NCI-H226 (cell line): ENCODE measurements around the gene KPNA1.
"Not testable (repeated sequence)": the region's sequence is repeated elsewhere in the genome, so short reads cannot be mapped to it uniquely, and the experiment has no call there.

Experiments used
- DNase-seq: peaks from one replicate; pipeline ENCODE4 v3.0.0-alpha.2; 2015

KPNA1 gene

DNA sequence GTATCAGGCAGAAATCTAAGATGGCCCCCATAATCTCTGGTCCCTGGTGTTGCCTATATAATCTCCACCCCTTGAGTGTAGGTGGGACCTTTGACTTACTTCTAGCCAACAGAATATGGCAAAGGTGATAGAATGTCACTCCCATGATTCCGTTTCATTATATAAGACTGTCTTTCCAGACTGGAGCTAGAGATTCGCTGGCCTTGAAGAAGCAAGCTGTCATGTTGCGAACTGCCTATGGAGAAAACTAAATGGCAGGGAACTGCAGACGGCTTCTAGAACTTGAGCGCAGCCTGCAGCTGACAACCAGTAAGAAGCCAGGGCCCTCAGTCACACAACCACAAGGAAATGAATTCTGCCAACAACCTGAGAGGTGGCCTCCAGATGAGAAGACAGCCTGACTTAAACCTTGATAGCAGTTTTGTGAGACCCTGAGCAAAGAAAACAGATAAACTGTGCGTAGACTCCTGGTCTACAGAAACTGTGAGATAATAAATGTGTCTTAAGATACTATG is 2.2 kb upstream of the KPNA1 start:
- no peak for DNase-seq

DNA sequence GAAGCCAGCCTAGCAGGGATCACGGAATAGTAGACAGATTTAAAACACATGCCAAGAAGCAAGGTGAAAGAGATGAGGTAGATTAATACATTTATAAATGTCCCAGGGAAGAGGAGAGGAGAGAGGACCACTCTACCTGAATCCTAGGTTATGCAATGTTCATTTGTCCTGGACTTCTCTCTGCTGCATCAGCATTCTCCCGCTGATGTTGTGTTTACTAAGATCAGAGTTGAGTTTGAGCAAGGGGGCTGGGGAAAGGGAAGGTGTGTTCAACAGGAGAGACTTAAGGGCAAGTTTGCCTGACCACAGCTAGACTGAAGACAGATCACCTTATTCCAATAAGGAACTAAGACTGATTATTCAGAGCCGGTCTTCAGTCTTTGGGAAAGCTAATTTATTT is 1.1 kb upstream of the KPNA1 start:
- DNase-seq: no peak

DNA sequence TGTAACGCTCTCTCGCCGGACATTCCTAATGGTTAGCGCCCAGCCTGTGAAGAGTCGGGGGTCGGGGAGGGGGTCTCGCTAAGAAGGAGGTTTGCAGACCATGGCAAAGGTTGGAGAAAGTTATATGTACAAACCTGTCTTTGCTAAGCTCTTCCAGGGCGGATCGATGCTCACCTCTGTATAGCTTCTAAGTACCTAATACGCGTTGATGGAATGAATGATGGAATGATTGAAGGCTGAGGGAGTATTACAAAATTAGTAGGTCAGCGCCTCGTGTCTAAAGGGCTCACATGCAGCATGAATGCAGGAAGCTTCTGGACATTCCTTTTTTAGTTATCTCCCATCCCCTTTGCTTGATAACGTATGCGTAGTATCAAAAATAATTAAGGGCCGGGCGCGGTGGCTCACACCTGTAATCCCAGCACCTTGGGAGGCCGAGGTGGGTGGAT is 305 bp upstream of the KPNA1 start:
- DNase-seq: no peak

DNA sequence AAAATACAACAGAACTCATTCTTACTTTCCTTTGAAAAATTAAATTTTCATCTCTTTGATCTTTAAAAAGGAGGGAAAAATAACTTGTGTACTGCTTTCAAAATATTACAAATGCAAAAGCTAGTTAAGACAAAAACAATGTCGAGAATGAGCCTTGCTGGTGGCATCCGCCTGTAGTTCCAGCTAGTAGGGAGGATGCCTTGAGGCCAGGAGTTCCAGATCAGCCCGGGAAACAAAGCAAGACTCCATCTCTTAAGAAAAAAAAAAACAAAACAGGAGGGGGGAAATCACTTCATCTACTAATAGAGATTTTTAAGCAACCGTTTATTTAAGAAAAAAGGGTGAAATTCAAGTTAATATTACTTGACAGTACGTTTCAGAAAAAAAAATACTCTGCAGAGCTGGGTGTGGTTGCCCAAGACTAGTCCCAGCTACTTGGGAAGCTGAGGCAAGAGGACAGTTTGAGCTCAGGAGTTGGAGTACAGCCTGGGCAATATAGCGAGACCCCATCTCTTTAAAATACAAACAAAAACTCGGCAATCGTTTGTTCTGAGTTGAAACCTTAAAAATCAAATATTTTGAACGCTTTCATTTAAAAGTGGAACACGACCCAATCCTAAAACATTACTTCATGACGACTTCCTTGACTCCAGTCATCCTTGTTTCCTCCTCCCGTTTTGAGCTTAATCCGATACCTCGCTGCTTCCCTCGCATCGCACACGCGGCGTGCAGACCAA is 1.2 kb downstream of the KPNA1 start:
- no peak for DNase-seq

DNA sequence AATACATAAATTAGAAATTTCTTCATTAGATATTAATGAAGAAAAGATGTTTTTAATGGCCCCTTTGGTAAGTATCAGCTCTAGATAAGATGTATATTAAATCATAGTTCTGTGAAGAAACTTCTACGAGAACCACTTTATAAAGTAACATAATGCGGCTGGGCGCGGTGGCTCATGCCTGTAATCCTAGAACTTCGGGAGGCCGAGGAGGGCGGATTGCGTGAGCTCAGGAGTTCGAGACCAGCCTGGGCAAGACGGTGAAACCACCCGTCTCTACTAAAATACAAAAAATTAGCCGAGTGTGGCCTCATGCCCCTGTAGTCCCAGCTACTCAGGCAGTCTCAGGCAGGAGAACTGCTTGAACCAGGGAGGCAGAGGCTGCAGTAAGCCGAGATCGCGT is 2.5 kb downstream of the KPNA1 start:
- DNase-seq: no peak

DNA sequence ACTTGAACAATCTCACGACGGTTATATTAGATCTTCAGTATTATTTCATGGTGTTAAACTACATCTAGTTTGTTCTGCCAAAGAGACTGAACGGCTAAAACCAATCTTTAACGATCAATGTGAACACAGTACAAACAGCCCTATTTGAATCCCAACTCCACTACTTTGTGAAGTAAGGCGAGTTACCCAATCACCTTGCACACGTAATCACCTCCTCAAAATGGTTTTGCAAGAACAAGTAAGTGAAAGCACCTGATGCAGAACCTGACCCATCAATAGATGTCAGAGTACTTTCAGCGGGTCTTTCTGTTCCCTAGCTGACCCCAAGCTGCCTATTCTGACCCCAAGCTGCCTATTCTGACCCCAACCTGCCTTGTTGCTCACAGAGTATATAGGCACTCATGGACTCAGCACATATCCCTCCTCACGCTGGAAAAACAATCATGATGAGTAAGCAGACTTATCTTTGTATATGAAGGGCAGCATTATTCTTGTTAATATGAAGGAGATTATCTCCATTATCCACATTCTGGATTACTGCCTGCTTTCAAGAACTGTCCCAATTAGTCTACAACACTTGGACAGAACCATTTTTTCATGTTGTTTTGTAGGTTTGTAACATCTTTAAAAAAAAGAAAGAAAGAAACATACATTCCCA is 3.7 kb downstream of the KPNA1 start:
- DNase-seq: no peak

DNA sequence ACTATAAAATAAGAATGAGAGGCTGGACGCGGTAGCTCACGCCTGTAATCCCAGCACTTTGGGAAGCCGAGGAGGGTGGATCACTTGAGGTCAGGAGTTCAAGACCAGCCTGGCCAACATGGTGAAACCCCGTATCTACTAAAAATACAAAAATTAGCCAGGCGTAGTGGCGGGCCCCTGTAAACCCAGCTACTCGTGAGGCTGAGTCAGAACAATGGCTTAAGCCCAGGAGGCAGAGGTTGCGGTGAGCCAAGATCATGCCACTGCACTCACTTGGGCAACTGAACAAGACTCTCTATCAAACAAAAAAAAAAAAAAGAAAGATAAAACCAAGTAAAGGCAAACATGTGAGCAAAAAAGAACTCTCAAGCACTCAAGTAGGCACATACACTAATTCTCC is 5.8 kb downstream of the KPNA1 start:
- DNase-seq: peak; percentile 78

DNA sequence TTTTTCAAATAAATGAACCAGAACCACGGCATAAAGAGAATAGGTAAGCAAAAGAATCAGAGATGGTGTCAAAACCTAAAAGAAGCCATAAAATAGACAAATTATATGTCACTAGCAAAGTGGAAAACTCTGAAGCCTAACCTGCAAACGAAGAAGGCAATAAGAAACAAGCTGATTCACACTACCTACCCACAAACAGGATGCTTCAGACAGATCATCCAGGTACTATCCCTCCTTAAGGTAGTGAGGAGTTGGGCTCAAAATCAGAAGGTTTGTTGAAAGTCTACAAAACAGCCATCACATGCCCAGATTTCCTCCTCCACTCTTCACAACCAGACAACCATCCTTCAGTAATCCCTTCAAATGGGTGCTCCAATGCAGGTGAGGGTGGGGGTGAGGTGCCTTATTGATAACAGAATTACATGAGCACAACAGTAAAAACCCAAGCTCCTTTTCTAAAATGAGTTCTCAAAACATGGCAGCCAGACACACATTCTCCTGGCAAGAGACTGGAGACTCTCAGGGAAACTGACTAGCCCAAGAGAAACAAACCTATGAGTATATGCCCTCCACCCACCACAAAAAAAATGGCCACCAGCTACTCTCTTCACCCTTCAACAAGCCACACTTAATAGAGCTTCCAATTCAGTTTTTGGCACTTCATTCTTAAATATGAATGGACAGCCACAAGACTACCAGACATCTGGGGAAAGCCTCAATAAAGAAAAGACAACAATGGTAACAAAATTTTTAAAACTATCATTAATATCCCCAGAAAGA is 6.4 kb downstream of the KPNA1 start:
- no peak for DNase-seq

DNA sequence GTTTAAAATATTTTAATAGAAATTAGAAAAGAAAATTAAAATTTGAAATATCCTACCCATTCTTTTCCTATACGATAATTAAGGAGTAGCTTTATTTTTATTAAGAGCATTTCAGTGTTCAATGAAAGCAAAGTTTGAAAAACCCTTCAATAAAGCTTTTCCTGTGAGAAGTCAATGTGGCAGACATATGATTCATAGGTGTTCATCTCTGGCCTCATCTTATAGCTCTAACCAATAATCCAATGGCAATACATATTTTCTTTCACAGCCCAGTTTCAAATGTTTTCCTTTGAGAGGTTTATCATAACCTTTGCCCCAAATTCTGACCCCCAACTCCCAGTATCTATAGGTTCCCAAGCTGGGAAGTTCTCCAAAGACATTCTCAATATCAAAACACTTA is 8.3 kb downstream of the KPNA1 start:
- no peak for DNase-seq

DNA sequence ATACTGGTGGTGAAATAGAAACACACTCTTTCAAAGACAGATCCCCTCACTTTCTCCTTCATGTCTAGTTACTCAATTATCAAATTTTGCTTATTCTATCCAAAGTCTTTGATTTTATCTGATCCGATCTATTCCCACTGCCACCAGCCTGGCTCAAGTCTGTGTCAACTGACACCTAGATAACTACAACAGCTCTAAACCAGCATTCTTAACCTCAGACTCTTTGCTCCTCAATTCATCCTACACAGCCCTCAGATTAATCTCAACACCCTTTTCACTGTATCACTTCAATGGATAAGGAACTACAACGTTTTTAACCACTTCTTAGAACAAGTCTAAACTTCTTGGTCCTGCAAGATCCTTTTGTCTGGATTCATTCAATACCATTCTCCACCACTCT is 9.1 kb downstream of the KPNA1 start:
- no peak for DNase-seq

DNA sequence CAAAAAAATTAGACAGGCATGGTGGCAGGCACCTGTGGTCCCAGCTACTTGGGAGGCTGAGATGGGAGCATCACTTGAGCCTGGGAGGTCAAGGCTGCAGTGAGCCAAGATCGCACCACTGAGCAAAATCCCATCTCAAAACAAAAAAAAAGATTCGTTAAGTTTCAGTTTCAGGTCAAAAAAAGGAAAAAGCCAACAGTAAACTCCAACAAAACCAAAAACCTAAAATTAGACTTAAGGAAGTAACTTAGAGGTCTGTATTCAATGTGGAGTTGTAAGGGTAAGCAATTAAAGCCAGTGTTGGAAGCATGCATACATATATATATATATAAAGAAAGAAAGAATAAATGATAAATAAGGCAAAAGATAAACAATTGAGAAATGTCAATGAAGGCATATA is 11.8 kb downstream of the KPNA1 start:
- DNase-seq: no peak

DNA sequence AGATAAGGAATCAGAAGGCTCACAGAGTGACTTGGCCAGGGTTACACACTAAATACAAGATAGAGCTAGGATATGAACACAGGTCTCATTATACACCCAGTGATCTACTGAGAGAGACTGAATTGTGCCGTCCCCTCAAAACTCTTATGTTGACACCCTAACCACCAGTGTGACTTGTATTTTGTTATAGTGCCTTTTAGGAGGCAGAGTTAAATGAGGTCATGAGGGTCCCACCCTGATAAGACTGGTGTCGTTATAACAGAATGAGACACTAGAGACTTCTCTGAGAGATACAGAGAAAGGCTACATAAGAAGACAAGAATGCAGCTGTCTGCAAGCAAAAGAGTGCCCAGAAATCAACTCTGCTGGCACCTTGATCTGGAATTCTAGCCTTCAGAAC is 12.6 kb downstream of the KPNA1 start:
- DNase-seq: peak; percentile 5

DNA sequence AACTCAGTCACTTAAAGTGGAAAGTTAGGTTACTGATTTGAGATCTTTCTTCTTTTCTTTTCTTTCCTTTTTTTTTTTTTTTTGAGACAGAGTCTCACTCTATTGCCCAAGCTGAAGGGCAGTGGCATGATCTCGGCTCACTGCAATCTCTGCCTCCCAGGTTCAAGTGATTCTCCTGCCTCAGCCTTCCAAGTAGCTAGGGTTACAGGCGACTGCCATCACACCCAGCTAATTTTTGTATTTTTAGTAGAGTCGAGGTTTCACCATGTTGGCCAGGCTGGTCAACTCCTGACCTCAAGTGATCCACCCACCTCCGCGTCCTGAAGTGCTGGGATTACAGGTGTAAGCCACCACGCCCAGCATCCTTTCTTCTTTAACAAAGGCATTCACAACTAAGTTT is 13.8 kb downstream of the KPNA1 start:
- not testable (repeated sequence) for DNase-seq

DNA sequence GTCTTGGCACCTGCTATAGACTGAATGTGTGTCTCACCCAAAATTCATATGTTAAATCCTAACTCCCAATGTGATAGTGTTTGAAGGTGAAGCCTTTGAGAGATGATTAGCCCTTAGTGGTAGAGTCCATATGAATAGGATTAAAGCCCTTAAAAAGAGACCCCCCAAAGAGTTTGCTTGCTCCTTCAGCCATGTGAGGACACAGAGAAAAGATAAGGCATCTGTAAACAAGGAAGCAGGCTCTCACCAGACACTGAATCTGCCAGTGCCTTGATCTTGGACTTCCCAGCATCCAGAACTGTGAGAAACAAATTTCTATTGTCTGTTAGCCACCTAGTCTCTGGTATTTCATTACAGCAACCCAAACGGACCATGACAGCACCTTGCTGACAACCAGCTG is 16.6 kb downstream of the KPNA1 start:
- no peak for DNase-seq

DNA sequence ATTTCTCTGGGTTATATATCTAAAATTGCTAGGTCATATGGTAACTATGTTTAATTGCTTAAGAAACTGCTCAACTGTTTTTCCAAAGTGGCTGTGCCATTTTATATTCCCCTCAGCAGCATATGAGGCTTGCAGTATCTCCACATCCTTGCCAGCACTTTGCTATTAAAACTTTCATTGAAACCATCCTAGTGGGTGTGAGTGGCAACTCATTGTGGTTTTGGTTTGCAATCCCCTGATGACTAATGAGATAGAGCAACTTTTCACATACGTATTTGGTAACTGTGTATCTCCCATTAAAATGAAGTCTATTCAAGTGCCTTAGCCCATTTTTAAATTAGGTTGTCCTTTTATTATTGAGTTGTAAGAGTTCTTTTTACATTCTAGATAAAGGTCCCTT is 17.3 kb downstream of the KPNA1 start:
- DNase-seq: peak; percentile 73

DNA sequence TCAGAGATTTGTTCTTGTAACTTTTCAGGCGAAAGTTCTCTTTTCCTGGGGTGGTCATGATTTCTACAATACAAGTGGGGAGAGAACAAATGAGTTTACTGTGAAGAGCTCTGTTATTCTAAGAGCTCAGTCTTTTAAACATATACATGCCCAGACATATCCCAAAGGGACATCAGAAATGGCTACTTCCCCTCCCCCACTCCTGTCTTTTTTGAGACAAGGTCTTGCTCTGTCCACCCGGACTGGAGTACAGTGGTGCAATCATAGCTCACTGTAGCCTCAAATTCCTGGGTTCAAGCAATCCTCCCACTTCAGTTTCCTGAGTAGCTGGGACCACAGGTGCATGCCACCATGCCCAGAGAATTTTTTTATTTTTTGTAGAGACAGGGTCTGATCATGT is 18.2 kb downstream of the KPNA1 start:
- DNase-seq: no peak

DNA sequence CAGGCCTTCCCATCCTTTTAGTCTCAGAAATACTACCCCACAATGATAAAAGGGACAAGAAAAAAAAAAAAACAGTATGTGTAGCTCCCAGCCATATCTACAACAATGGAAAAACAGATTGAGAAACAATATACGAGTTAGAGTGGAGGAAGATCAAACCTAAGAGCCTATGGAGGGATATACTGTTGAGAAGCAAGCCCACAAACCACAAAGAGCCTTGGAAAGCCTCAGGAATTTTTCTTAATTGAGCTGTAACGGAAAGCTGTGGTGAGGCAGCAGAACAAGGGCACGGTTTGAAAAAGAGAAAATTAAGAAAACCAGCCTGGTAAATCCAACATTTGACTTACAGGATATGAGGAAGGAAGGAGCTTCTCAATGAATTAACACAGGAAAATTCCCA is 21.4 kb downstream of the KPNA1 start:
- DNase-seq: no peak

DNA sequence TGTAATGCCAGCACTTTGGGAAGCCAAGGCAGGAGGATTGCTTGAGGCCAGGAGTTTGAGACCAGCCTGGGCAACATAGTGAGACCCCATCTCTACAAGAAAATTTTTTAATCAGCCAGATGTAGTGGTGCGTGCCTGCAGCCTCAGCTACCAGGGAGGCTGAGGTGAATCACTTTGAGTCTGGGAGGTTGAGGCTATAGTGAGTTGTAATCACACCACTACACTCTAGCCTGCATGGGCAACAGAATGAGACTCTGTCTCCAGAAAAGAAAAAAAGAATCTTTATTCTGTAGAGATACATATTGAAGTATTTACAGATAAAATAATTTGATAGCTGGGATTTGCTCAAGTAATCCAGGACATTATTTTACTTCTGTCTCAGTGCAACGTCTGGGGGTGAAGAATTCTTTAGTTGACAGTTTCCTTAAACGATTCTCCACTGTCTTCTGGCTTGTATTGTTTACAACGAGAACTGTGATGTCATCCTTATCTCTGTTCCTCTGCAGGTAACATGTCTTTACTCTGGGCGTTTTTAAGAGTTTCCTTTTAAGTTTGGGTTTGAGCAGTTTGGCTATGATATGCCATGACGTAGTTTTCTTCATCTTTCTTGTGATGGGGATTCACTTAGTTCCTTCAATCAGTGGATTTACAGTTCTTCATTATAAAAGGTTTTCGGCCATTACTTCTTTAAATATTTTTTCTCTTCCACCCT is 26.3 kb downstream of the KPNA1 start:
- no peak for DNase-seq

DNA sequence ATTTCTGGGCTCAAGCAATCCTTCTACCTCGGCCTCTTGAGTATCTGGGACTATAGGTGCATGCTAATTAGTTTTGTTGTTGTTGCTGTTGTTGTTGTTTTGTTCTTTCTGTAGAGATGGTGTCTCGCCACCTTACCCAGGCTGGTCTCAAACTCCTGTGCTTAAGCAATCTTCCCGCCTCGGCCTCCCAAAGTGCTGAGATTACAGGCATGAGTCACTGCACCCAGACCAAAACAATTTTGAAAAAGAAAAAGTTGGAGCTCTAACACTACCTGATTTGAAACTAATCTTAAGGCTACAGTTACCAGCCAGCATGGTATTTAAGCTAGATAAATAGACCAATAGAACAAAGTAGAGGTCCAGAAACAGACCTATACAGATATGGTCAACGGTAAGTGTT is 29.8 kb downstream of the KPNA1 start:
- DNase-seq: peak; percentile 53

DNA sequence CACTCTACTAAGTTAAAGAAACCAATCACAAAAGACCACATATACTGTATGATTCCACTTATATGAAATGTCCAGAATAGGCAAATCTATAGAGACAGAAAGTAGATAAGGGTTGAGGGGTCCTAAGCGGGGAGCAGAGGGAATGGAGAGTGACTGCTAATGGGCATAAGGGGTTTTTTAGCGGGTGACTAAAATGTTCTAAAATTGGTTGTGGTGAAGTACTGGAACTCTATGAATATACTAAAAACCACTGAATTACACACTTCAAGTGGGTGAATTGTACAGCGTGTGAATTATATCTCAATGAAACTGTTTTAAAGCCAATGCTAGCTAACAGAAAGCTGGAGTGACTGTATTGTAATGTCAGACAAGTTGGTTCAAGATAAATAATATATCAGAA is 33.3 kb downstream of the KPNA1 start:
- DNase-seq: no peak

DNA sequence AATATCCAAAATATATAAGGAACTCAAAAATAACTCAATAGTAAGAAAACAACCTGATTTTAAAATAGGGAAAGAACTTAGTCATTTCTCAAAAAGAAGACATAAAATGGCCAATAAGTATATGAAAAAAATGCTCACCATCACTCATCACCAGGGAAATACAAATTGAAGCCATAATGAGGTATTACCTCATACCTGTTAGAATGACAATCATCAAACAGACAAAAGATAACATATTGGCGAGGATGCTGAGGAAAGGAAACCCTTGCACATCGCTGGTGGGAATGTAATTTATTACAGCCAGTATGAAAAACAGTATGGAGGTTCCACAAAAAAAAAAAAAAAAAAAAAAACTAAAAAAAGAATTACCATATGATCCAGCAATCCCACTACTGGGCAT is 38.2 kb downstream of the KPNA1 start:
- no peak for DNase-seq

DNA sequence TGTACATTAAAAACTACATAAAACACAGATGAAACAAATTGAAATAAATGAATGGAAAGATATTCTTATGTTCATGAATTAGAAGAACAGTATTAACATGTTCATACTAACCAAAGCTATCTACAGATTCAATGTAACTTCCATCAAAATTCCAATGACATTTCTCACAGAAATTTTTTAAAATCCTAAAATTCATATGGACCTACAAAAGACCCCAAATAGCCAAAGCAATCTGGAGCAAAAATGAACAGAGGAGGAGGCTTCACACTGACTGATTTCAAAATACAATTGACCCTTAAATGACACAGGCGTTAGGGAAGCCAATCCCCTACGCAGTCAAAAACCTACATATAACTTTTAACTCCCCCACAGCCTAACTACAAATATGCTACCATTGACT is 39.4 kb downstream of the KPNA1 start:
- no peak for DNase-seq

DNA sequence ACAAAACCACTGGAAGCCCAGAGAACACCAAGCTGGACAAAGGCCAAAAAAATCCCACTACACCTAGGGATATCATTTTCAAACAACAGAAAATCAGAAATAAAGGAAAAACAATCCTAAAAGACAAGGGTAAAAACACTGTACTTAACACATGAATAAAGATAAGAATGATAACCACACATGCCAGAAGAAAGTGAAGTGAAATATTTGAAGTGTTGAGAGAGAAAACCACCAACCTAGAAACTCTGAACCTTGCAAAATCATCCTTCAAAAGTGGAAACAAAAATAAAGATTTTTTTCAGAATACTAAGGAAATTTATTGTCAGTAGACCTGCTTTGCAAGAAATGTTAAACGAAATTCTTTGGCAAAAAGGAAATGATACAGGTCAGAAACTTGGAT is 45.1 kb downstream of the KPNA1 start:
- no peak for DNase-seq
